HG03457 (cell line): ENCODE data around the gene TUBA8.
"Not testable (repeated sequence)": the region's sequence is repeated elsewhere in the genome, so short reads cannot be mapped to it uniquely, and the experiment has no call there.

ENCODE experiments used
- ATAC-seq: cut with Tn5 transposase; IDR thresholded peaks from one replicate; pipeline ENCODE4 v1.9.1; 2021; ENCODE audit warnings: moderate number of reproducible peaks; ENCODE audit not compliant: unreplicated experiment

Gene TUBA8

DNA sequence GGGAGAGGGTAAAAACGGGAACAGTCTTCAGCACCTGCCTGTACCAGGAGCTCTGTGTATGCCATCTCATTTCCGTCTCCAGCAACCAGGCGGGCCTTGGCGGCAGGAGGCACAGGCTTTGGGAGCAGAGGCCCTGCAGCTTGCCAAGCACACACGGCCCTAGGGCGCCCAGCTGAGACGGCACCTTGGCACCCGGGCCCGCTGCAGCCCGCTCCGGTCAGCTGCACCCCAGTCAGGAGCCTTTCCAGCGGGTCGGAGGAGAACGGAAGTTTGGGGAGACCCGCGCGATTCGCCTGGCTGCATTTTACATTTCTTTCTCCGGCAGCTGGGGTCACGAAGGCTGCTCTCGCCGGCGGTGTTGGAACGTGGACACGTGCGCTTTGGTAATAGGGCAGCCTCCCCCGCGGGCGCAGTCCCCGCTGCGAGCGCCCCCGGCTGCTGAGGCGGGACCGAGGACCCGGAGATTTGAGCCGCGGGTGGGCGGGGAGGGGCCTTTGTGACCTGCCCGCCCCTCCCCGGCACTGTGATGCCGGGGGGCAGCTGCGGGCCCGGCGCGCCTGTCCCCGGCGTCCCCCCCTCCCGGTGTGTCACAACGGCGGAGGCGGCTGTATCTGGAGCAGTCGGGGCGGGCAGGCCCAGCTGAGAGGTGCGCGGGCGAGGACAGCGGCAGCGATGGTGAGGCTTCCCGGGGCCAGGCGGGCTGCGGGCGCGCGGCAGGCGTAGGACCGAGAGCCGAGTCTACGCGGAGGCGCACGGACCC lies at the start of gene TUBA8:
TSS of gene TUBA8 (plus strand) at position 616 of the 760 bp plus-strand sequence. CDS start at position 673, 57 bp downstream.
- ATAC-seq = no peak

DNA sequence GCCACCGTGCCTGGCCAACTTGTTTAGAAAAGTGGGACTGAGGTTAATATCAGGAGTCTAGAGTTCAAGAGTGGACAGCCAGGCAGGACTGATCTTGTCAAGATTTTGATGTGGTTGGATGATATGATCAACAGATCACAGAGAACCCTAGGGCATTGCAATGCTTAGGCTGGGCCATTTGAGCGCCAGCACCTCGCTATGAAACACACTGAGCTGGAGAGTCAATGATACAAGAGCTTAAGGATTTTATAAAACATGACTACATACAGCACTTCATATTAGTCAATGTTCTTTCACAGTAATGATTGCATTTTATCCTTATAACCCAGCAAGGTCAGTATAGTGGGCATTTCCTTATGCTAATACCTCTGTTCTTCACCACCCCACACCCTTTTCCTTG lies 48.2 kb upstream of the TUBA8 start:
- no peak for ATAC-seq

DNA sequence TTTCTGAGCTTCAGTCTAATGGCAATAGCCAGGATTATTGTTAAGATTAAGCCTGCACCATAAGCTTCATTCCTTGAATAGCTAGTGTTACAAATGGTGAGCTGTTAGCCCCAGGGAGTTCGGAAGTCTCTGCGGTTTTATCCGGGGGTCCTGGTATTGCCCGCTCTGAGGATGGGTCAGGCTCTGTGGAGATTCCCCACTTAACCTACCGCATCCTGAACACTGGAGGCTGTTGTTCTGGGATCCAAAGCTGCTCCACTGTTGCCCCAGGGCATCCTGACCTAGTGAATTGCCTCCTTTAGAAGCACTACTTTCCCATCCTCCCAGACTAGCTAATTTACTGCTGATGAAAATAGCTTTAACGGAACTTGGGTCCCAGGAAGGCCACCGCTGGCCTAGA lies 47.3 kb upstream of the TUBA8 start:
- ATAC-seq = no peak

GRCh38 chr22:18063715-18064114 lies 46.9 kb upstream of the TUBA8 start:
- ATAC-seq = not testable (repeated sequence)

DNA sequence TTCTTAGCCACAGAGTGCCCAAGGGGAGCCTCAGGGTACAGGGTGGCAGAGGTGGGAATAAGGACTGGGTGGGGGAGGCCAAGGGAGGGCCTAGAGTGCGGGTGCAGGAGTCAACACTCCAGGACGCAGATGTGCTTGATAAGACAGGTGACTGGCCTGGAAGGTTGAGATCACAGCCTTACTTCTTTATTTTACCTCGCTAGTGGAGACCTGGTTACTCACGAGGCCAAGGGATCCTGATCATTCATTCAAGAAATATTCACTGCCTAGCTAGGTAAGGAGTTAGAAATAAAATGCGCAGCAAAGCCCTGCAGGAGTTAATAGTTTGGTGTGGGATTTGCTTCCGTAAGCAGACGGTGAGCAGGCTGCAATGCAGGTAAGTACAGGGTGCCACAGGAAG lies 46.0 kb upstream of the TUBA8 start:
- no peak for ATAC-seq

- no peak for ATAC-seq
These were observed 45.4 kb upstream of the TUBA8 start for GRCh38 chr22:18065256-18065655.

- no peak for ATAC-seq
These were observed 44.3 kb upstream of the TUBA8 start for GRCh38 chr22:18066181-18066859.

DNA sequence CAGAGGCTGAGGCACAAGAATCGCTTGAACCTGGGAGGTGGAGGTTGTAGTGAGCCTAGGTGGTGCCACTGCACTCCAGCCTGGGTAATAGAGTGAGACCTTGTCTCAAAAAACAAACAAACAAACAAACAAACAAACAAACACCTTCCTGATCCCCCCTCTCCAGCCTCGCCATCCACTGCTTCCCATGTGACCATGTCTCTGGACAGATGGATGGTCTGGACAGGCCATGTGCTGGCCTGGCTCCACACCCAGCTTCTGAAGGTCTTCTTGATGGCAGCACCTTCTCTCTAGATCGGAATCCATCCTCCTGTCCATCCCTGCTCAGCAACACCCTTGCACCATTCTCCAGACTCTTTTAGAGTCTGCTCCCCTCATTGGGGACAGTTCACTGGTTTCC lies 43.5 kb upstream of the TUBA8 start:
- ATAC-seq = no peak

- no peak for ATAC-seq
These were observed 42.9 kb upstream of the TUBA8 start for GRCh38 chr22:18067548-18068341.

DNA sequence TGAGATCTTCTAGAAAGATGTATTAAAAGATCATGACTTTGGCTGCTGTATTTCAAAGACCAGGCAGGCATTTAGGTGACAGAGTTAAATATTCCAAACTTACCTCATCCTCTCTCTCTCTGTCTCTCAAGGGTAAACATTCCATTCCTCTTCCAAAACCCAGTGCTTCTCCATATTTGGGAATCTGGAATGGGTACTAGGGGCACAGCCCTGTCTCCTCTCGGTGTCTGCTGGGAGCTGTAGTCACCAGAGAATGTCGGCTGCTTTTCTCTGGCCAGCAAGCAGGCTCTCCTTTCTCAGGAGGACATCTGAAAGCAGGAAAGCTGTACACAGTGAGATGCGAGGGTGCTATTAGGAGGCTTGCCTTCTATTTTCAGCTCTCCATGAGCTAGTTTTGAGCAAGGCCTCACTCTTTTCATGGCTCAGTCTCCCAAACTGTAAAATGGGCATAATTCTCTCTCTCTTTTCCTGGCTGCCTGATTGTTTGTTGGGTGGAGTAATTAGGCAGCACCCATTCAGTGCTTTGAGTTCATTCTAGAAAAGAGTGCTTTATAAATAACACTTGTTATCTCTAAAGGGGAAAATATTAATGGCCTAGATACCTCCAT lies 42.1 kb upstream of the TUBA8 start:
- no peak for ATAC-seq

DNA sequence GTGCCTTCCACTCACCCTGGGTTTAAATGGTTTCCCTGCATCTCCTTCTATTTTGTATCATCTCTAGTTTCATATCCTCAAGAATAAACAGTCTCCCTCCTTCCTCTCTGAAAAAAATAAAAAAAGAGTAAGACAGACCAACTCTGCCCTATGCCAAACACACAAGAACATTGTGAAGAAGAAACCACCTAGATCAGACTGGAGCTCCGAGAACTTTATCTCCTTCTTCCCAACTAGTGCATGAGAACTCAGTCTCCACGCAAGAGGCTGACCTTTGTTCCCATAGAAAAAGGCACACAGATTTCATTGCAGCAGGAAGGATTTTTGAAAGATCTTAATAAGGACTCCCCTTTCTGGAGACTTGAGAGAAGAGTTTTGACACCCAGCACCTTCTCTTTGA lies 41.6 kb upstream of the TUBA8 start:
- no peak for ATAC-seq

GRCh38 chr22:18070041-18070440 lies 40.6 kb upstream of the TUBA8 start:
- no peak for ATAC-seq

- ATAC-seq = no peak
These were observed 39.9 kb upstream of the TUBA8 start for GRCh38 chr22:18070556-18071306.

DNA sequence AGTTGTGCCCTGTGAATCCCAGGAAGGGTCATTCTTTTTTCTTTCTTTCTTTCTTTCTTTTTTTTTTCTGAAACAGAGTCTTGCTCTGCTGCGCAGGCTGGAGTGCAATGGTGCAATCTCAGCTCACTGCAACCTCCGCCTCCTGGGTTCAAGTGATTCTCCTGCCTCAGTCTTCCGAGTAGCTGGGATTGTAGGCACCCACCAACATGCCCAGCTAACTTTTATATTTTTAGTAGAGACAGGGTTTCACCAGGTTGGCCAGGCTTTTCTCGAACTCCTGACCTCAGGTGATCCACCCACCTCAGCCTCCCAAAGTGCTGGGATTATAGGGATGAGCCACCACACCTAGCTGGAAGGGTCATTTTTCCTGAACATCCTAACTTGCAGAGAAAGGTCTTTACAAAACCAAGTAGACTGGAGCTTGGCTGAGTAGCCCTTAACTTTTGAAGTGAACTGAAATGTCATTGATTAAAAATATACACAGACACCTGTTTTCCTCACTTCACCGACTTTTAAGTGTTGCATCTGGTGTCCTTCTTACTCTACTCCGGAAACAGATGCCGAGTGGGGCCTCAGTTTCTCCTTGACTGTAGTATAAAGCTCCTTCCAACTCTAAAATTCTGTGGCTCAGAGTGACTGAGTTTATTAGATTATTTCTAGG lies 39.2 kb upstream of the TUBA8 start:
- ATAC-seq = not testable (repeated sequence)

GRCh38 chr22:18071968-18072310 lies 38.7 kb upstream of the TUBA8 start:
- ATAC-seq = no peak

- ATAC-seq = no peak
These were observed 37.1 kb upstream of the TUBA8 start for GRCh38 chr22:18073467-18073866.

GRCh38 chr22:18073927-18074326 lies 36.7 kb upstream of the TUBA8 start:
- not testable (repeated sequence) for ATAC-seq

GRCh38 chr22:18075101-18075719 lies 35.4 kb upstream of the TUBA8 start:
- ATAC-seq = no peak

DNA sequence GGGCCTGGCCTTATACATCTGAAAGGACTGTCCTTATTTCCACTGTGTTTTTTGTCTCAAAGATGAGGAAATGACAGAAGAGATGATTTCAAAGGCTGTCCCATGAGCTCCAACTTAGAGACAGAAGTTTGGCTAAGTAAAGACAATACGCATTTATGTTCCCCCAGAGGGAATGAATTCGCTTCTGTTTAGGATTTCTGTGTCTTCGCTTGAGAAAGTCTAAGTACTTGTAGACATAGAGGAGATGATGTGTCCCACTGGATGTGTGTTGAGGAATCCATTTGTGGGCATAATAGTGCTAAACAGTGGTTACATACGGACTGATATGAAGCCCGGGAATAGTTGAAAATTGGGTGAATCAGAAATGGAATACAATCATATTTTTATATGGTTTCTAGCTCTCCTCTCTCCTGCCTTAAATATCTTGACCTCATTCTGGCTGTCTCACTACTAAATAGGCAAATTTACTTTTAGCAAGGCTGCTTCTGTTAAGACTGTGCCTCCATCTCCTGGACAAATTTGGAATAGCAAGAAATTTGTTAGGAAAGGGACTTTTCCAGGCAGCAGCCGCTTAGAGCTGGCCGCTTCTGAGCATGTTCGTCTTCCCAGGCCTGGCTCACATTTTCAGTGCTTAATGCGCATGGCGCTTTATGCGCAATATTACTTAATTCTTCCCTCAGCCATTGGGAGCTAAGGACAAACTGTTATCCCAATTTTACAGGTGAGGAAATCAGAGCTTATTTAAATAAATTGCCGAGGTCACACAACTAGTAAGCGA lies 34.7 kb upstream of the TUBA8 start:
- ATAC-seq = no peak
